Esophagus squamous epithelium (tissue), 5 donors: ENCODE measurements around the gene SNX19. TPM values are rescaled to one million over a fixed set of nuclear protein-coding genes. Genes with fewer than 3 reads are reported as not detected.

Source experiments
- DNase-seq: peaks from one replicate; lab custom pipeline; 2025; lab: John Stamatoyannopoulos, UW
- H3K27ac ChIP-seq, 4 donors: fragments of 200-600 bp; sonication (generic); one replicate each; pipeline ENCODE4 v1.5.1; 2016 to 2019; ENCODE audit warnings: mild to moderate bottlenecking in 1 of 4
- H3K27me3 ChIP-seq, 4 donors: fragments of 200-600 bp; sonication (generic); 1 replicate in 3 of 4; 2 replicates in 1 of 4; pipeline versions ENCODE4 v1.5.1 to v1.6.0; 2017 to 2021; ENCODE audit warnings: antibody characterized with exemption in 1 of 4
- H3K36me3 ChIP-seq, 3 donors: fragments of 200-600 bp; sonication (generic); one replicate each; pipeline ENCODE4 v1.5.1; 2016 to 2019
- H3K4me1 ChIP-seq, 3 donors: fragments of 200-600 bp; sonication (generic); one replicate each; pipeline ENCODE4 v1.5.1; 2017 to 2019
- H3K4me3 ChIP-seq, 4 donors: fragments of 200-600 bp; sonication (generic); 1 replicate in 3 of 4; 2 replicates in 1 of 4; pipeline ENCODE4 v1.5.1; 2016 to 2019; ENCODE audit warnings: mild to moderate bottlenecking in 2 of 4, moderate library complexity in 1 of 4
- H3K9me3 ChIP-seq, 3 donors: fragments of 200-600 bp; sonication (generic); one replicate each; pipeline ENCODE4 v1.5.1; 2016 to 2019
- POLR2A ChIP-seq, 4 donors: fragments of 450-650 bp; IDR thresholded peaks; one replicate each; pipeline ENCODE4 v1.6.1; 2017; ENCODE audit warnings: antibody characterized with exemption in 4 of 4, mild to moderate bottlenecking in 4 of 4, moderate library complexity in 3 of 4
- WGBS, 2 donors: methylation state at CpG; one replicate each; pipeline ENCODE4 v1.1.5; 2018; 5-methylcytosine and 5-hydroxymethylcytosine counted together
- intact Hi-C: fragments of 100-400 bp; cut with DNase I; formaldehyde crosslinking; loops from one replicate; pipeline ENCODE4 v1.15.0; 2022
- total RNA-seq, 4 donors: library from RNA; depleted of rRNA; stranded (reverse); fragments of >200 nt; gene quantifications; one replicate each; pipeline ENCODE4 v1.1.0, GENCODE V29; 2016
- TF ChIP-seq, protein P1 (sequence below), 6 experiments: fragments of 450-650 bp in 4 of 6; fragments of 200-600 bp in 2 of 6; sonication (generic) in 2 of 6; IDR thresholded peaks; one replicate each; pipeline ENCODE4 v1.5.1; 2016 to 2019; ENCODE audit warnings: antibody characterized with exemption in 6 of 6, mild to moderate bottlenecking in 4 of 6, moderate library complexity in 4 of 6
- donor health status: DM: yes; HTN: yes; CAD: no.

SNX19 gene
- total RNA-seq, 4 donors from 2014 or later = 38.0 to 75.0 (median 52.1) TPM

DNA sequence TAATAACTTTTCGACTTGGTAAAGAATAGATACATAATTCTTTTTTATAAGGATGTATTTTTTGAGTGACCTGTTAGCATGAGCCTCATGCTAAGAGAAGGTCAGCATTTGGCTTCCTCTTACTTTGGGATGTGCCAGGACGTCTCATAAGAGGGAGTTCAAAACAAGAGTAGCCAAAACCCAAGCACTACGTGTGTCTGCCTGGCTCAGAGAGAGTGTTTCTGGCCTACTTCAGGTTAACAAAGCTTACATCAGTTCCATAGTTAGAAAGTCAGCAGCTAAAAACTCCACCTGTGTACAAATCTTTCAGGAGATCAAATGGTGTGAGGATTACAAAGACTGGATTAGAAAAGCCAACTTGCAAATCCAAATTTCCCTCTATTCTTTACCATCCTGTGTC is 13.9 kb downstream of the SNX19 start:
- DNase-seq = no peak
- TF ChIP-seq POLR2A (IDR thresholded peaks at IDR 0.05) = no peak
- TF ChIP-seq, protein P1, sequence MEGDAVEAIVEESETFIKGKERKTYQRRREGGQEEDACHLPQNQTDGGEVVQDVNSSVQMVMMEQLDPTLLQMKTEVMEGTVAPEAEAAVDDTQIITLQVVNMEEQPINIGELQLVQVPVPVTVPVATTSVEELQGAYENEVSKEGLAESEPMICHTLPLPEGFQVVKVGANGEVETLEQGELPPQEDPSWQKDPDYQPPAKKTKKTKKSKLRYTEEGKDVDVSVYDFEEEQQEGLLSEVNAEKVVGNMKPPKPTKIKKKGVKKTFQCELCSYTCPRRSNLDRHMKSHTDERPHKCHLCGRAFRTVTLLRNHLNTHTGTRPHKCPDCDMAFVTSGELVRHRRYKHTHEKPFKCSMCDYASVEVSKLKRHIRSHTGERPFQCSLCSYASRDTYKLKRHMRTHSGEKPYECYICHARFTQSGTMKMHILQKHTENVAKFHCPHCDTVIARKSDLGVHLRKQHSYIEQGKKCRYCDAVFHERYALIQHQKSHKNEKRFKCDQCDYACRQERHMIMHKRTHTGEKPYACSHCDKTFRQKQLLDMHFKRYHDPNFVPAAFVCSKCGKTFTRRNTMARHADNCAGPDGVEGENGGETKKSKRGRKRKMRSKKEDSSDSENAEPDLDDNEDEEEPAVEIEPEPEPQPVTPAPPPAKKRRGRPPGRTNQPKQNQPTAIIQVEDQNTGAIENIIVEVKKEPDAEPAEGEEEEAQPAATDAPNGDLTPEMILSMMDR (IDR thresholded peaks at IDR 0.05) = no peak
- H3K9me3 ChIP-seq = no peaks in the 10 kb centered on the region
- 77 to 81% methylated on average over 3 of the region's 3 CpGs for WGBS, 2 donors
- H3K27ac ChIP-seq = no peak overlapping the region
- no peaks in the 10 kb centered on the region for H3K27me3 ChIP-seq
- H3K4me1 ChIP-seq = peaks cover 0 to 14% (median 0%) of the 10 kb centered on the region in 3 donors
- no peak overlapping the region for H3K4me3 ChIP-seq
- peaks cover 26 to 100% (median 55%) of the 10 kb centered on the region in 3 donors for H3K36me3 ChIP-seq
- intact Hi-C loops = no loop called here

DNA sequence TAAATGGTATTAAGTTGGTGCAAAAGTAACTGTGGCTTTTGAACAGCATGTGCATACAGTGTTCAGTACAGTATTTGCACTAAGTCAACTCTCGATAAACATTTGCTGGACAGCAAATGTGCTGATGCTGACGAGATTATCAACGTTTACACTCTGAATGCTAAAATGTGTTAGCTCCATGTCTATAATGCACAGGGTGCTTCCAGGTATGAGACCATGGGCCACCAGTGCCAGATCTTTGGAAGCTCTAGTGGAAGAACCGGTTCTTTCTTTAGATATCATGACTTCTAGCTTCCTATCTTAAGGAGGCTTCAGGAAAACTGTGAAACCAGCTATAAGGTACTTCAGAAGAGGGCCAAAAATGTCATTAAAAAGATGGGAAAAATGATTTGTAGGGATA is 17.2 kb downstream of the SNX19 start:
- H3K9me3 ChIP-seq = no peaks in the 10 kb centered on the region
- peaks cover 25 to 98% (median 40%) of the 10 kb centered on the region in 3 donors for H3K36me3 ChIP-seq
- no peak for DNase-seq
- TF ChIP-seq, protein P1 (IDR thresholded peaks at IDR 0.05) = no peak
- no peak for TF ChIP-seq POLR2A (IDR thresholded peaks at IDR 0.05)
- WGBS, 2 donors = 42 to 70% methylated on average over 4 of the region's 4 CpGs
- H3K4me3 ChIP-seq = no peak overlapping the region
- H3K27me3 ChIP-seq = no peaks in the 10 kb centered on the region
- H3K27ac ChIP-seq = peak overlapping the region in 2 of 4 donors; percentile 66 to 83
- peaks cover 0 to 36% (median 2%) of the 10 kb centered on the region in 3 donors for H3K4me1 ChIP-seq
- intact Hi-C loops = loop anchor here (10.0 kb wide), 1 partner anchor 464 kb away; no protein-coding TSS in a partner anchor

DNA sequence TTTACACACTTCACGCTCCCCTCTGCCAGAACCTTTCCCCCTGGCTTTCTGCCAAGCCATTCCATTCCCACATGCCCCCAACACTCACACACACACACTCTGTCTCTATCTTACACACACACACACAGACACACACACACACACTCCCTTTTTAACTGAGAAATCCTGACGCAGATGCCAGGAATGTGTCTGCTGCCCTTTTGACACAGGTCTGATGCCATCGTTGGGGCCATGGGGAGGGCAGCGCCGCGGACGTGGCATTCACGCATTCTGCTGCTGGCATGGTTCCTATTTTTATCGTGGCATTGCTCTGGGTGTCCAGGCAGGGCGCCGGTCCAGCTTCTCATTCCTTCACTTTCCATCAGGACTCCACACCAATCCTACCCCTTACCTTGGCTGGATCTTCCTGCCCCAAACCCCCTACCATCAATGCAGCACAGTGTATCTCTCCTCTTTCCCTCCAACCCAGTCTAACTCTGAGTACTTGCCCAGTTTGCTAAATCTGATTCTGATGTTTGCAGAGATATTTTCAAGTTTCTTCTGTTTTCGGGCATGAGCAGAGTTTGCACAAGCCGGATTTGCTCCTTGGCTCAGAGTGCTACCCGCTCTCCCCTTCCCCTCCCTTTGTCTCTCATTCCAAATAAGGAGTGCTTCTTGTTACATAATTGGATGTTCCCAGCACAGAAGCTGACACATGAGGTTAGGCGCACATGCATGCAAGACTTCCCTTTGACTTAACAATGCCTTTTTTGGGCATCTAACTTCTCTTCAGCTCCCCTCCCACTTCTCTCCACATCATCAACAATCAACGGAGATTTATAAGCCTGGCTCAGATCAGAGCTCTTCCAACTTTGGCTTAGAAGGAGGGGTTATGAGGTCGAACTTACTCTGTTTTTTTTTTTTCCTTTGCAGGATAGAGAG is 18.8 kb downstream of the SNX19 start:
- TF ChIP-seq POLR2A (IDR thresholded peaks at IDR 0.05) = no peak
- TF ChIP-seq, protein P1 (IDR thresholded peaks at IDR 0.05) = no peak
- intact Hi-C loops = loop anchor here (10.0 kb wide), 1 partner anchor 463 kb away; no protein-coding TSS in a partner anchor
- WGBS, 2 donors = 41 to 50% methylated on average over 17 of the region's 17 CpGs
- Histone ChIP-seq H3K4me3 (peak overlapping the region in 2 of 4 donors; percentile 6 to 17), H3K27me3 (no peaks in the 10 kb centered on the region), H3K4me1 (peaks cover 0 to 47% (median 6%) of the 10 kb centered on the region in 3 donors), H3K36me3 (peaks cover 16 to 98% (median 32%) of the 10 kb centered on the region in 3 donors), H3K9me3 (no peaks in the 10 kb centered on the region), H3K27ac (peak overlapping the region; percentile 41 to 87 (median 80))
- no peak for DNase-seq

DNA sequence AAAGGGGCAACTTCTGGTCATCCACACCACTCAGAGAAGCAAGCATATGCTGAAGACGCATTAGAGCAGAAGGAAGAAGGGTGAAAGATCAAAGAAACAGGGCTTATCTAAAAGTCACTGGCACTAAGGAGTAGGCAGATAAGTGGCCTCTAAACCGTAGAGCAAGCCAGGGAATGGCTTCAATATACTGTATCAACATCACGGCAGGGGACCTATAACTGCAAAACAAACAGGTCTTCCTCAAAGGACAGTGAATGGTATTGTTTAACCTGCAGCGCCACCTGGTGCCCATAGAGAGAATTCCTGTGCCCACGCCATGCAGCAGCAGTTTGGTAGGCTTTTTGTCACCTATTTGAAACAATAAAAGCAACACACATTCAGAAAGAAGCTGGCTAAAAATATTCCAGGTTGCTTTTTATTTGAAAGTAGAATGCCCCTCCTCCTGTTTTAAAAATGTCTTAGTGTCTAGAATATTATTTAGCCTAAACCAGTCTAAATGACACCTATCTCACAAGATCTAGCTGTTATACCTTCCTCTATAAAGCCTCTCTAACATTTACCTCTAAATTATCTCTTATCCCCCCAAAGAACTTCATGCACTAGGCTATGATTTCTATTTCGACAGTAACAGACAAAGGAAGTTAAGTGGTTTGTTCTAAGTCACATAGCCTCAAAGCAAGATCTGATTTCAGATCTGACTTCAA is 21.8 kb downstream of the SNX19 start:
- Histone ChIP-seq H3K9me3 (no peaks in the 10 kb centered on the region), H3K27ac (peak overlapping the region in 3 of 4 donors; percentile 2 to 76 (median 18)), H3K4me3 (no peak overlapping the region), H3K27me3 (no peaks in the 10 kb centered on the region), H3K4me1 (peaks cover 0 to 71% (median 18%) of the 10 kb centered on the region in 3 donors), H3K36me3 (peaks cover 5 to 82% (median 5%) of the 10 kb centered on the region in 3 donors)
- TF ChIP-seq, protein P1 (IDR thresholded peaks at IDR 0.05) = peak; percentile 67 to 89 (median 85)
- TF ChIP-seq POLR2A (IDR thresholded peaks at IDR 0.05) = no peak
- WGBS, 2 donors = 19 to 22% methylated on average over 6 of the region's 6 CpGs
- DNase-seq = no peak
- intact Hi-C loops = loop anchor here (10.0 kb wide), 1 partner anchor 460 kb away; no protein-coding TSS in a partner anchor
